HepG2 (cell line): ENCODE data around the gene THY1. TPM values are rescaled to one million over a fixed set of nuclear protein-coding genes. Genes with fewer than 3 reads are reported as not detected.

Experiments
- ATAC-seq: fragments of 200-7000 bp; cut with Tn5 transposase; 3 replicates; pipeline ENCODE4 v1.9.1; 2020; ENCODE audit warnings: mild to moderate bottlenecking, moderate library complexity
- BruUV-seq: library from RNA; stranded (reverse); fragments of 400-500 nt; replicated peaks from 2 replicates; lab custom pipeline; 2021; lab: Mats Ljungman, UMichigan
- CTCF ChIA-PET: fragments of 300-600 bp; formaldehyde crosslinking; extraction: SDS; loops from one replicate; lab custom pipeline; 2021; ENCODE audit warnings: low total read pairs, inconsistent platforms, low intra/inter-chr PET ratio; lab: Yijun Ruan, JAX
- POLR2A ChIA-PET: fragments of 350-600 bp; sonication (Branson Sonifier 250); formaldehyde crosslinking; loops from one replicate; lab custom pipeline; 2020; ENCODE audit warnings: antibody characterized with exemption, inconsistent platforms; lab: Yijun Ruan, JAX
- DNase-seq: peaks from one replicate; pipeline ENCODE4 v3.0.0-alpha.2; 2015; ENCODE audit warnings: low spot score
- FAIRE-seq: peaks from 3 replicates; lab custom pipeline; 2011; peaks lifted over from hg19 to GRCh38; lab: Jason Lieb, UNC
- H2AFZ ChIP-seq: one replicate; pipeline ENCODE4 v1.6.1; 2011; ENCODE audit warnings: low read length, inconsistent platforms
- H3K27ac ChIP-seq: fragments of 300-600 bp; 3 replicates; pipeline ENCODE4 v1.8.0; 2011; ENCODE audit warnings: mixed run types, mild to moderate bottlenecking, mixed read lengths, low read length, inconsistent platforms; ENCODE audit not compliant: insufficient read depth; ENCODE audit errors: extremely low read length
- H3K27me3 ChIP-seq, 2 experiments: fragments of 200-600 bp in 1 of 2; 2 replicates in 1 of 2; 3 replicates in 1 of 2; pipeline versions ENCODE4 v1.6.0 to v1.8.0; 2011; ENCODE audit warnings: low read length in 2 of 2, mild to moderate bottlenecking in 2 of 2, moderate library complexity in 2 of 2, inconsistent platforms in 1 of 2; ENCODE audit not compliant: insufficient read depth in 2 of 2, control insufficient read depth in 1 of 2
- H3K36me3 ChIP-seq, 2 experiments: fragments of 200-600 bp in 1 of 2; replicated peaks in 1 of 2; 2 replicates in 1 of 2; 3 replicates in 1 of 2; pipeline versions ENCODE4 v1.5.1 to v1.8.0; 2011; ENCODE audit warnings: low read length in 2 of 2, inconsistent platforms in 1 of 2; ENCODE audit not compliant: insufficient read depth in 2 of 2, control insufficient read depth in 1 of 2
- H3K4me1 ChIP-seq: 2 replicates; pipeline ENCODE4 v1.5.1; 2012; ENCODE audit warnings: low read length, inconsistent platforms; ENCODE audit not compliant: insufficient read depth
- H3K4me2 ChIP-seq: 2 replicates; pipeline ENCODE4 v1.6.0; 2011; ENCODE audit warnings: low read depth, low read length, inconsistent platforms
- H3K4me3 ChIP-seq, 3 experiments: fragments of 200-600 bp in 1 of 3; sonication (generic), shearing (Covaris generic) in 1 of 3; replicated peaks in 1 of 3; 2 replicates each; pipeline ENCODE4 v1.5.1; 2011 to 2016; ENCODE audit warnings: low read length in 3 of 3, inconsistent platforms in 2 of 3, low read depth in 2 of 3, mild to moderate bottlenecking in 2 of 3, control low read depth in 1 of 3, mixed read lengths in 1 of 3; ENCODE audit not compliant: insufficient read depth in 1 of 3
- H3K79me2 ChIP-seq: one replicate; pipeline ENCODE4 v1.6.1; 2011; ENCODE audit warnings: low read length, inconsistent platforms; ENCODE audit not compliant: insufficient read depth
- H3K9ac ChIP-seq: 2 replicates; pipeline ENCODE4 v1.6.0; 2011; ENCODE audit warnings: mild to moderate bottlenecking, low read depth, low read length, inconsistent platforms; ENCODE audit not compliant: insufficient read depth
- H3K9me3 ChIP-seq: 2 replicates; pipeline ENCODE4 v1.5.1; 2012; ENCODE audit warnings: mild to moderate bottlenecking, low read length
- H4K20me1 ChIP-seq: 2 replicates; pipeline ENCODE4 v1.6.0; 2011; ENCODE audit warnings: inconsistent platforms, mild to moderate bottlenecking, low read length, moderate library complexity; ENCODE audit not compliant: insufficient read depth
- ATF7 ChIP-seq, 2 experiments: fragments of 450-650 bp in 1 of 2; sonication (generic) in 1 of 2; formaldehyde crosslinking in 1 of 2; IDR thresholded peaks; 2 replicates each; pipeline versions ENCODE4 v1.4.0 to v1.6.1; 2016 to 2020; ENCODE audit warnings: antibody characterized with exemption in 1 of 2, mild to moderate bottlenecking in 1 of 2, missing genetic modification reagents in 1 of 2
- HMG20A ChIP-seq: IDR thresholded peaks from 2 replicates; pipeline ENCODE4 v1.6.1; 2016; ENCODE audit warnings: borderline replicate concordance
- MTERF4 ChIP-seq: sonication (generic); formaldehyde crosslinking; IDR thresholded peaks from 2 replicates; pipeline ENCODE4 v1.8.0; 2023; ENCODE audit warnings: mild to moderate bottlenecking, missing genetic modification reagents
- SIX1 ChIP-seq: sonication (generic); formaldehyde crosslinking; IDR thresholded peaks from 2 replicates; pipeline ENCODE4 v1.4.0; 2020; ENCODE audit warnings: missing genetic modification reagents, borderline replicate concordance
- ZBTB44 ChIP-seq: sonication (generic); formaldehyde crosslinking; IDR thresholded peaks from 2 replicates; pipeline ENCODE4 v1.4.0; 2020; ENCODE audit warnings: missing genetic modification reagents
- ZNF576 ChIP-seq: sonication (generic); formaldehyde crosslinking; IDR thresholded peaks from 2 replicates; pipeline ENCODE4 v1.4.0; 2020; ENCODE audit warnings: mild to moderate bottlenecking, missing genetic modification reagents
- ZNF672 ChIP-seq: sonication (generic); formaldehyde crosslinking; IDR thresholded peaks from 2 replicates; pipeline ENCODE4 v1.8.1; 2022; ENCODE audit warnings: missing genetic modification reagents
- WGBS: methylation state at CpG from one replicate; pipeline ENCODE4 v1.1.6; 2017; ENCODE audit warnings: low lambda C conversion rate; 5-methylcytosine and 5-hydroxymethylcytosine counted together
- in situ Hi-C: cut with HindIII; loops from 2 replicates; pipeline ENCODE4 v1.10.0; 2017; ENCODE audit warnings: low pct_unique_long_range_greater_than_20kb; ENCODE audit not compliant: extremely low pct_ligation_motif_present
- intact Hi-C: fragments of 100-400 bp; cut with micrococcal nuclease; formaldehyde crosslinking; loops from one replicate; pipeline ENCODE4 v1.10.0; 2022; ENCODE audit not compliant: unreplicated experiment
- polyA plus RNA-seq, 8 experiments: library from polyadenylated mRNA; depleted of rRNA in 3 of 8; stranded (reverse) in 7 of 8; unstranded in 1 of 8; fragments of >200 nt; fragmentation: Illumina TruSeq in 4 of 8; extraction: Trizol in 4 of 8; gene quantifications; 2 replicates each; pipeline versions ENCODE4 v1.2.1 to v1.2.3, GENCODE V29; 2011 to 2016; ENCODE audit warnings: low read depth in 4 of 8, missing spikeins in 1 of 8, mixed read lengths in 1 of 8; ENCODE audit not compliant: insufficient read depth in 1 of 8
- total RNA-seq, 5 experiments: library from RNA; depleted of rRNA; stranded (reverse); fragments of >200 nt; fragmentation: Illumina TruSeq; extraction: Trizol; gene quantifications; 2 replicates each; pipeline ENCODE4 v1.2.3, GENCODE V29; 2016; ENCODE audit warnings: low read depth in 1 of 5

THY1 gene
- total and polyA plus RNA-seq, 2 of the 13 experiments (the other 11 are each of a cell fraction or from before 2014, with no cell fraction given) = not detected

GRCh38 chr11:119424775-119425174 is 1.8 kb upstream of the THY1 start:
- DNase-seq (no peak), ATAC-seq (no peak), FAIRE-seq (no peak)
- ChIA-PET CTCF (no interaction called here), POLR2A (no interaction called here)
- Histone ChIP-seq H3K9me3 (no peaks in the 10 kb centered on the region), H4K20me1 (no peaks in the 10 kb centered on the region), H3K9ac (no peak overlapping the region), H3K4me2 (no peak overlapping the region), H3K27ac (no peak overlapping the region), H3K4me1 (peaks cover 11% of the 10 kb centered on the region; the same call in 1 of the 2 replicates), H3K27me3 (no peaks in the 10 kb centered on the region; a peak in 2 of 5 replicates), H3K4me3 (no peak overlapping the region), H3K36me3 (no peaks in the 10 kb centered on the region), H3K79me2 (no peaks in the 10 kb centered on the region), H2AFZ (no peak overlapping the region)
- intact Hi-C loops (no loop called here), in situ Hi-C loops (no loop called here)
- BruUV-seq = no TSS peak
- TF ChIP-seq SIX1 (no peak), HMG20A (CRISPR knock-in tag) (no peak), ATF7 (IDR thresholded peaks at IDR 0.05) (no peak), ATF7 (CRISPR knock-in tag; IDR thresholded peaks at IDR 0.05) (no peak), MTERF4 (CRISPR knock-in tag) (no peak), ZBTB44 (CRISPR knock-in tag) (no peak), ZNF576 (no peak), ZNF672 (CRISPR knock-in tag) (no peak)
- WGBS = 100% methylated on average over 2 of the region's 2 CpGs
